T-helper 9 cell (primary cell): ENCODE results near the gene RIMBP2.

ENCODE experiments used
- DNase-seq: peaks from one replicate; pipeline ENCODE4 v3.0.0-alpha.2; 2020

The RIMBP2 gene

GRCh38 chr12:130525384-130526172 lies 190.5 kb downstream of the RIMBP2 start:
- no peak for DNase-seq

GRCh38 chr12:130524759-130525158 lies 191.3 kb downstream of the RIMBP2 start:
- DNase-seq: no peak

- no peak for DNase-seq
These were observed 192.1 kb downstream of the RIMBP2 start for GRCh38 chr12:130523863-130524614.

GRCh38 chr12:130523208-130523607 lies 192.9 kb downstream of the RIMBP2 start:
- no peak for DNase-seq

GRCh38 chr12:130522244-130522834 lies 193.8 kb downstream of the RIMBP2 start:
- DNase-seq: no peak

- no peak for DNase-seq
These were observed 194.5 kb downstream of the RIMBP2 start for GRCh38 chr12:130521375-130522124.

GRCh38 chr12:130520784-130521183 lies 195.3 kb downstream of the RIMBP2 start:
- DNase-seq: no peak

GRCh38 chr12:130517588-130517987 lies 198.5 kb downstream of the RIMBP2 start:
- DNase-seq: no peak

- DNase-seq: no peak
These were observed 201.9 kb downstream of the RIMBP2 start for GRCh38 chr12:130514149-130514551.

GRCh38 chr12:130513556-130513955 lies 202.5 kb downstream of the RIMBP2 start:
- no peak for DNase-seq

- no peak for DNase-seq
These were observed 204.8 kb downstream of the RIMBP2 start for GRCh38 chr12:130511285-130511684.

GRCh38 chr12:130509454-130509853 lies 206.6 kb downstream of the RIMBP2 start:
- DNase-seq: no peak

GRCh38 chr12:130508847-130509246 lies 207.3 kb downstream of the RIMBP2 start:
- DNase-seq: no peak

- no peak for DNase-seq
These were observed 207.8 kb downstream of the RIMBP2 start for GRCh38 chr12:130508318-130508717.

- no peak for DNase-seq
These were observed 209.3 kb downstream of the RIMBP2 start for GRCh38 chr12:130506844-130507243.

- no peak for DNase-seq
These were observed 211.3 kb downstream of the RIMBP2 start for GRCh38 chr12:130504840-130505175.

GRCh38 chr12:130504110-130504839 lies 211.8 kb downstream of the RIMBP2 start:
- no peak for DNase-seq

- no peak for DNase-seq
These were observed 214.3 kb downstream of the RIMBP2 start for GRCh38 chr12:130501821-130502220.

- DNase-seq: no peak
These were observed 215.2 kb downstream of the RIMBP2 start for GRCh38 chr12:130500835-130501330.

GRCh38 chr12:130499474-130499873 lies 216.6 kb downstream of the RIMBP2 start:
- DNase-seq: no peak

- DNase-seq: no peak
These were observed 217.3 kb downstream of the RIMBP2 start for GRCh38 chr12:130498589-130499385.
